Cardiac muscle cell (in vitro differentiated cells and primary cell): ENCODE measurements around the gene ZNF181. TPM values are rescaled to one million over a fixed set of nuclear protein-coding genes. Genes with fewer than 3 reads are reported as not detected.

ENCODE experiments used
- DNase-seq, 2 donors: peaks; one replicate each; pipeline versions ENCODE4 v3.0.0 to v3.0.0-alpha.2; 2010 to 2017; ENCODE audit warnings: low read depth in 1 of 2, low spot score in 1 of 2
- H3K27ac ChIP-seq: fragments of 200-600 bp; sonication (generic); 2 replicates; pipeline ENCODE4 v1.5.1; 2016
- H3K27me3 ChIP-seq: fragments of 200-600 bp; sonication (generic); 2 replicates; pipeline ENCODE4 v1.6.0; 2016; ENCODE audit warnings: control low read depth
- H3K36me3 ChIP-seq: fragments of 200-600 bp; sonication (generic); 2 replicates; pipeline ENCODE4 v1.5.1; 2016; ENCODE audit warnings: control low read depth
- H3K4me1 ChIP-seq: fragments of 200-600 bp; sonication (generic); 2 replicates; pipeline ENCODE4 v1.8.1; 2017; ENCODE audit warnings: low read depth, mild to moderate bottlenecking, mixed run types
- H3K4me3 ChIP-seq: fragments of 200-600 bp; sonication (generic); 2 replicates; pipeline ENCODE4 v1.5.1; 2016; ENCODE audit warnings: mild to moderate bottlenecking
- H3K9me3 ChIP-seq: fragments of 200-600 bp; sonication (generic); 2 replicates; pipeline ENCODE4 v1.5.1; 2017; ENCODE audit warnings: low read depth, mild to moderate bottlenecking, control low read depth
- polyA plus RNA-seq: library from polyadenylated mRNA; unstranded; fragments of >200 nt; fragmentation: Nextera tagmentation; extraction: Ambion mirVana; gene quantifications from 2 replicates; pipeline ENCODE4 v1.2.1, GENCODE V29; 2016
- total RNA-seq: library from RNA; depleted of rRNA; stranded (reverse); fragments of >200 nt; gene quantifications from 2 replicates; pipeline ENCODE4 v1.2.3, GENCODE V29; 2016
- TF ChIP-seq, protein P1 (sequence below): IDR thresholded peaks from 2 replicates; pipeline ENCODE4 v1.5.1; 2012; ENCODE audit warnings: low read depth, mild to moderate bottlenecking, low read length

The ZNF181 gene
- total and polyA plus RNA-seq, 2 experiments from 2014 or later: 16.9 to 33.2 TPM

DNA sequence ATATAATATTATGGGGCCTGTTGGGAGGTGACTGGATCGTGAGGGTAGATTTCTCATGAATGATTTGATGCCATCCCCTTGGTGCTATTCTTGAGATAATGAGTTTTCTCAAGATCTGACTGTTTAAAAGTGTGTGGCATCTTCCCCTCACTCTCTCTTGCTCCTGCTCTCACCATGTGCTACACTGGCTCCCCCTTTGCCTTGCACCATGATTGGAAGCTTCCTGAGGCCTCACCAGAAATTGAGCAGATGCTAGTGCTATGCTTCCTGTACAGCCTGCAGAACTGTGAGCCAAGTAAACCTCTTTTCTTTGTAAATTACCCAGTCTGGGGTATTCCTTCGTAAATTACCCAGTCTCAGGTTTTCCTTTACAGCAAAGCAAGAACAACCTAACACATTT, 40.8 kb downstream of the ZNF181 start:
- no peak for DNase-seq
- TF ChIP-seq, protein P1, sequence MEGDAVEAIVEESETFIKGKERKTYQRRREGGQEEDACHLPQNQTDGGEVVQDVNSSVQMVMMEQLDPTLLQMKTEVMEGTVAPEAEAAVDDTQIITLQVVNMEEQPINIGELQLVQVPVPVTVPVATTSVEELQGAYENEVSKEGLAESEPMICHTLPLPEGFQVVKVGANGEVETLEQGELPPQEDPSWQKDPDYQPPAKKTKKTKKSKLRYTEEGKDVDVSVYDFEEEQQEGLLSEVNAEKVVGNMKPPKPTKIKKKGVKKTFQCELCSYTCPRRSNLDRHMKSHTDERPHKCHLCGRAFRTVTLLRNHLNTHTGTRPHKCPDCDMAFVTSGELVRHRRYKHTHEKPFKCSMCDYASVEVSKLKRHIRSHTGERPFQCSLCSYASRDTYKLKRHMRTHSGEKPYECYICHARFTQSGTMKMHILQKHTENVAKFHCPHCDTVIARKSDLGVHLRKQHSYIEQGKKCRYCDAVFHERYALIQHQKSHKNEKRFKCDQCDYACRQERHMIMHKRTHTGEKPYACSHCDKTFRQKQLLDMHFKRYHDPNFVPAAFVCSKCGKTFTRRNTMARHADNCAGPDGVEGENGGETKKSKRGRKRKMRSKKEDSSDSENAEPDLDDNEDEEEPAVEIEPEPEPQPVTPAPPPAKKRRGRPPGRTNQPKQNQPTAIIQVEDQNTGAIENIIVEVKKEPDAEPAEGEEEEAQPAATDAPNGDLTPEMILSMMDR: no peak
- H3K27ac ChIP-seq: no peak overlapping the region
- no peaks in the 10 kb centered on the region for H3K9me3 ChIP-seq
- no peaks in the 10 kb centered on the region for H3K36me3 ChIP-seq
- H3K4me1 ChIP-seq: peaks cover 4% of the 10 kb centered on the region
- H3K27me3 ChIP-seq: no peaks in the 10 kb centered on the region
- no peak overlapping the region for H3K4me3 ChIP-seq

DNA sequence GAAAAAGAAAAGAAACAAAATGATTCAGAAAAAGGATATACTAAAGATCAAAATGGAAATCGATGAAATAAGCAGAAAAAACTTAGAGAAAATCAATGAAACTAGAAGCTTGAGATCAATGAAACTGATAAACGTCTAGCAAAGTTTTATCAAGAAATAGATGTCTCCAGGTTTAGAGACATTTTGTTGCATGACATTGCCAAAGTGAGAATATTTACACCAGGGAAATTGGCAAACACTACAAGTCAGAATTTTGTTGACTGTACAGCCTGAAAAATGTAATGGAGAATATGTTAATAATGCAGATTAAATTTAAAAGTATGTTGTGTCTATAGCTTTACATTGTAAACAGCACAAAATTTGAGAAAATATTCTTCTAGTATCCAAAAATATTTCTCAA, 44.3 kb downstream of the ZNF181 start:
- no peaks in the 10 kb centered on the region for H3K36me3 ChIP-seq
- H3K27me3 ChIP-seq: no peaks in the 10 kb centered on the region
- no peaks in the 10 kb centered on the region for H3K4me1 ChIP-seq
- no peaks in the 10 kb centered on the region for H3K9me3 ChIP-seq
- DNase-seq: no peak
- no peak overlapping the region for H3K27ac ChIP-seq
- TF ChIP-seq, protein P1: no peak
- no peak overlapping the region for H3K4me3 ChIP-seq

DNA sequence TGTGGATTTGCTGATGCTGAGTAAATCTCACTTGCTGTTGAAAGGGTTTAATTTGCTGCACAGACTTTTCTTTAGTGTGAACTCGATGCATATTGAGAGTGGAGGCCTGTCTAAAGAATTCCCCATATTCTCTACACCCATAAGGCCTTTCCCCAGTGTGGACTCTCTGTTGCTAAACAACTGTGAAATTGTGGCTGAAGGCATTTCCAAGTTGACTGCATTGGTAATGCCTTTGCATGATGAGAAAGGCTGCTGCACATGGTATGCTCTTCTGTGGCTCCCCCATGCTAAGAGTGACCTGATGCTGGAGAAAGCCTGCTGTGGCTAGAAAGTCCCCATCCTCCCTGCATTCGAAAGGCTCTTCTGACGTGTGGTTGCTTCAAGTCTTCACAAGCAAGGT, 45.6 kb downstream of the ZNF181 start:
- Histone ChIP-seq H3K36me3 (no peaks in the 10 kb centered on the region), H3K9me3 (no peaks in the 10 kb centered on the region), H3K27me3 (no peaks in the 10 kb centered on the region), H3K4me1 (no peaks in the 10 kb centered on the region), H3K4me3 (no peak overlapping the region), H3K27ac (no peak overlapping the region)
- DNase-seq: no peak
- TF ChIP-seq, protein P1: no peak

DNA sequence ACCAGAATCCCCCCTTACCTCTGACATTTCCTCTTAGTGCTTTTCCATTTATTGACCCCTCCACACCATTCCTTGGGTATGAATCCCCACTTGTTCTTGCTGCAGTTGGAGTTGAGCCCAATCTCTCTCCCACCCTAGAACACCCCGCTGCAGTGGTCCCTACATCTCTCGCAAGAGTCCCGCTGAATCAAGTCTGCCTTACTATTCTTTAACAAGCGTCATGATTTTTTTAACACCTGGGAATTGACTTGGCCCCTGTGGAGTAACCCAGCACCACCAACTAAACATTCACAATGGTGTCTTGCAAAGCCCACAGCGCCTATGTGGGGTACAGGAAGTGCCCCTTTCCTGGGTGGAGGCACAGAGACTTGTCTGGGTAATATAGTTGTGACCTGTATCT, 52.2 kb downstream of the ZNF181 start:
- H3K27me3 ChIP-seq: no peaks in the 10 kb centered on the region
- H3K9me3 ChIP-seq: no peaks in the 10 kb centered on the region
- TF ChIP-seq, protein P1: no peak
- H3K4me3 ChIP-seq: no peak overlapping the region
- no peak overlapping the region for H3K27ac ChIP-seq
- DNase-seq: no peak
- no peaks in the 10 kb centered on the region for H3K36me3 ChIP-seq
- H3K4me1 ChIP-seq: no peaks in the 10 kb centered on the region

DNA sequence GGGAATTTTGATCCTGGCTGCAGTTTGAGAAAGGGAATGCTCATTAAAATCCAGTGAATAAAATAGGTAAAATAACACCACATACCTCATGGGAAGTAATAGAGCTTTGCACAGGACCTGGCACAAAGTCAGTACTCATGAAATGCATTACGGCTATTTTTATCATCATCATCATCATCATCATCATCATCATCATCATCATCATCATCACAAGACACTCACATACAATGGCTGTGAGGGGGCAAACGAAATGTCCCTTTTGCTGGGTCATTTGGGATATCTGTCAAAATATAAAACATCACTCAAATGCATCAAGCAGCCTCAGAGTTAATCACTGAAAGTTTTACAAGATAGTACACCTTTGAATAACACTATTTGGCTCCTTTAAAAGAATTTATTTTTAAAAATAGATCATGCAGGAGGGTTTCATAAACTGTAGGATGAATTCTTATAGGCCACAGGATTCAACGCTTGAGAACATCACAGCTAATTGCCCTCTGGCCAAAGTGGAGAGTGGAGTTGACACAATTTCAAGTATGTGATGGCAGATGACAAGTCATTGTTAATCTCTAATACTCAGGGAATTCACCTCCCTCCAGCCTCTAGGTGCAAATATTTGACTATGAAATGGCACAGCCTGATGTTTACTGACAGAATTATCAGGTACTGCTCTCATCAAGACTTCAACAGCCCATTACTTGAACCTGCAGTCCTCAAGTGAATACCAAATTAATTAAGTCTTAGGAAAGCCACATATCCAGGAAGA, 53.2 kb downstream of the ZNF181 start:
- no peaks in the 10 kb centered on the region for H3K27me3 ChIP-seq

More for the DNA sequence above, 53.2 kb downstream of the ZNF181 start:
- TF ChIP-seq, protein P1: no peak
- H3K36me3 ChIP-seq: no peaks in the 10 kb centered on the region
- H3K4me3 ChIP-seq: no peak overlapping the region
- DNase-seq: no peak
- H3K27ac ChIP-seq: no peak overlapping the region
- H3K9me3 ChIP-seq: no peaks in the 10 kb centered on the region
- H3K4me1 ChIP-seq: no peaks in the 10 kb centered on the region
